ENCODE data around the gene ATP8B1. TPM values are rescaled to one million over a fixed set of nuclear protein-coding genes. Genes with fewer than 3 reads are reported as not detected.
A peak's percentile ranks its signal among the peaks of the same experiment; 100 is the strongest.
"Not testable (repeated sequence)": the region's sequence is repeated elsewhere in the genome, so short reads cannot be mapped to it uniquely, and the experiment has no call there.

Gene ATP8B1
- total RNA-seq, 1 experiment from 2014 or later, result 0.90 TPM

DNA sequence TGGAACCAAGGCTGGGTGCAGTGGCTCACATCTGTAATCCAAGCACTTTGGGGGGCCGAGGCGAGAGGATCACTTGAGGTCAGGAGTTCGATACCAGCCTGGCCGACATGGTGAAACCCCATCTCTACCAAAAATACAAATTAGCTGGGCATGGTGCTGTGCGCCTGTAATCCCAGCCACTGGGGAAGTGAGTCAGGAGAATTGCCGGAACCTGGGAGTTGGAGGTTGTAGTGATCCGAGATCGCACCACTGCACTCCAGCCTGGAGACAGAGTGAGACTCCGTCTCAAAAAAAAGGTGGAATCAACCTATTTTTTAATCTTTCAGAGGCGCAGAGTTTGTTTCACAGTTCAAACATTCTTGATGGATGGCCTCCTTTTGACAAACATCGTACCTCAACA, 24.5 kb upstream of the ATP8B1 start:
- in situ Hi-C loops (cut with HindIII; ENCODE audit: low pct_unique_long_range_greater_than_20kb, low sequenced_read_pairs), result no loop called here

GRCh38 chr18:57826252-57826651, 23.1 kb upstream of the ATP8B1 start:
- in situ Hi-C loops (cut with HindIII; ENCODE audit: low pct_unique_long_range_greater_than_20kb, low sequenced_read_pairs), result no loop called here
- DNase-seq (ENCODE audit: low read depth, low spot score), result no peak

More for the DNA sequence above, 24.5 kb upstream of the ATP8B1 start:
- no peak for DNase-seq (ENCODE audit: low read depth, low spot score)

DNA sequence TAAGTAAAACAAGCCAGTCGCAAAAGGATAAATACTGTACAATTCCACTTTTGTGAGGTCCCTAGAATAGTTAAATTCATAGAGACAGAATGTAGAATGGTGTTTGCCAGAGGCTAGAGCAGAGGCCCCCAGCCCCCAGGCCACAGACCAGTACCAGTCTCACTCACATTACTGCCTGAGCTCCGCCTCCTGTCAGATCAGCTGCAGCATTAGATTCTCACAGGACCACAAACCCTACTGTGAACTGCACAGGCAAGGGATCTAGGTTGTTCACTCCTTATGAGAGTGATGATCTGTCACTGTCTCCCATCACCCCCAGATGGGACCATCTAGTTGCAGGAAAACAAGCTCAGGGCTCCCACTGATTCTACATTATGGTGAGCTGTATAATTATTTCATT, 17.5 kb upstream of the ATP8B1 start:
- DNase-seq (ENCODE audit: low read depth, low spot score); in situ Hi-C loops (cut with HindIII; ENCODE audit: low pct_unique_long_range_greater_than_20kb, low sequenced_read_pairs): not testable (repeated sequence)

GRCh38 chr18:57819671-57820460, 16.8 kb upstream of the ATP8B1 start:
- DNase-seq (ENCODE audit: low read depth, low spot score), result peak; percentile 60
- in situ Hi-C loops (cut with HindIII; ENCODE audit: low pct_unique_long_range_greater_than_20kb, low sequenced_read_pairs), result no loop called here

DNA sequence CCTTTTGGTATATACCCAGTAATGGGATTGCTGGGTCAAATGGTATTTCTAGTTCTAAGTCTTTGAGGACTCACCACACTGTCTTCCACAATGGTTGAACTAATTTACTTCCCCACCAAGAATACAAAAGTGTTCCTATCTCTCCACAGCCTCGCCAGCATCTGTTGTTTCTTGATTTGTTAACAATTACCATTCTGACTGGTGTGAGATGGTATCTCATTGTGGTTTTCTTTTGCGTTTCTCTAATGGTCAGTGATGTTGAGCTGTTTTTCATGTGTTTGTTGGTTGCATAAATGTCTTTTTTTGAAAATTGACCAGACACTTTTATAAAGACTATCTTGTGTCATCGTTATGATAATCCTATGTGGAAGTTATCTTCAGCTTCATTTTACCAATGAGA, 16.0 kb upstream of the ATP8B1 start:
- in situ Hi-C loops (cut with HindIII; ENCODE audit: low pct_unique_long_range_greater_than_20kb, low sequenced_read_pairs), result no loop called here
- DNase-seq (ENCODE audit: low read depth, low spot score), result no peak

GRCh38 chr18:57816208-57816954, 13.3 kb upstream of the ATP8B1 start:
- DNase-seq (ENCODE audit: low read depth, low spot score), result no peak
- in situ Hi-C loops (cut with HindIII; ENCODE audit: low pct_unique_long_range_greater_than_20kb, low sequenced_read_pairs), result no loop called here

- in situ Hi-C loops (cut with HindIII; ENCODE audit: low pct_unique_long_range_greater_than_20kb, low sequenced_read_pairs), result no loop called here
- no peak for DNase-seq (ENCODE audit: low read depth, low spot score)
Observed at GRCh38 chr18:57814555-57814954, 11.4 kb upstream of the ATP8B1 start.

- DNase-seq (ENCODE audit: low read depth, low spot score), result no peak
Observed at GRCh38 chr18:57813245-57813644, 10.1 kb upstream of the ATP8B1 start.

GRCh38 chr18:57812126-57812477, 9.0 kb upstream of the ATP8B1 start:
- DNase-seq (ENCODE audit: low read depth, low spot score), result no peak
- in situ Hi-C loops (cut with HindIII; ENCODE audit: low pct_unique_long_range_greater_than_20kb, low sequenced_read_pairs), result no loop called here

More at GRCh38 chr18:57813245-57813644, 10.1 kb upstream of the ATP8B1 start:
- in situ Hi-C loops (cut with HindIII; ENCODE audit: low pct_unique_long_range_greater_than_20kb, low sequenced_read_pairs), result no loop called here

- no peak for DNase-seq (ENCODE audit: low read depth, low spot score)
- in situ Hi-C loops (cut with HindIII; ENCODE audit: low pct_unique_long_range_greater_than_20kb, low sequenced_read_pairs), result no loop called here
Observed at GRCh38 chr18:57811477-57812125, 8.5 kb upstream of the ATP8B1 start.

DNA sequence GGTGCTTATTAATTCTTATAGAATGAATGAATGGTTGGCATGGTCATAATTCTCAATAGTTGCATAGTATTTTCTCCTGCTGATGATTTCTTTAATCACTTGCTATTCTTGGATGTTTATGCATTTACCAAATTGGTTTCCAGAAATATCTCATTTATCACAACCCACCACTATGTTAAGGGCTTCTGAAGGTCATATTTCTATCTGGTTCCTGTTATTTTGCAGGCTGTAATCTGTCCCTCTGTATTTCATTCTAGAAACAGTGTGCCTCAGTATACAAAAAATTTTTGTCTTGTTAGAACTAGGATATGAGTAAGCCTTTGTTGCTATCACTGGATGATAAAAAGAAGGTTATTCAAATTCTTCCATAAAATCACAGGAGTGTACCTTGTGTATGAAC, 6.1 kb upstream of the ATP8B1 start:
- peak; percentile 36 for DNase-seq (ENCODE audit: low read depth, low spot score)
- in situ Hi-C loops (cut with HindIII; ENCODE audit: low pct_unique_long_range_greater_than_20kb, low sequenced_read_pairs), result no loop called here

DNA sequence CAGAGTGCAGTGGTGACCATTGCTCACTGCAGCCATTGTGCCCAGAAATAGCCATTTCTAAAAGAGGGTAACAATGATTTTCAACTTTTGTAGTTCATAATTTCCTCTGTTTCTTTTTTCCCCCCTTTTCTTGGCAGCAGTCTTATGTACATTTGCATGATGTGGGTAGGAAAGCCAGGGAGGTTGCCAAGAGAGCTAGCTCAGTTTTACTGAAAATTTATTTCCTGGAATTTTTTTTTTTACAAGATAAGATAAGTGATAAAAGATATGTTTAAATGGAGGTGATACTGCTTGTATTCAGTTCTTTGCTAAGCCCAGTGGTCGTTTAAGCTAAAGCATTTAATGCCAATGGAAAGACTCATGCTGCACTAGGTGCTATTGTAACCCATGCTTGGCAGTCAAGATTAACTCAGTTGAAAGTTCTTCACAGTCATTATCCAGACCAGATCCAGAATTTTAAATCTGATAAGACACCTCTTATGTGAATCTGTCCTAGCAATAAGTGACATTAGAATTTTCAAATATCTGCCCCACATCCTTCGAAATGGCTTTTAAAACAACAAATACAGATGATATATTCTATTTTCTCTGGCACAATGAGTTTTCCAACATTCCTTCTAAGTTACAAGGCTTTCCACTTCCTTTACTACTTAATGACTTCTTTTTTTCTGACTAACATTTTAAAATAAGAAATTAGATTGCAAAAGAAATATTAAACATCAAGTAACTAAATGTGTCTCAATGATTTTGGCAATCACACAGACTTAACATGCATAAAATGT, 4.4 kb upstream of the ATP8B1 start:
- in situ Hi-C loops (cut with HindIII; ENCODE audit: low pct_unique_long_range_greater_than_20kb, low sequenced_read_pairs), result no loop called here
- DNase-seq (ENCODE audit: low read depth, low spot score), result no peak

DNA sequence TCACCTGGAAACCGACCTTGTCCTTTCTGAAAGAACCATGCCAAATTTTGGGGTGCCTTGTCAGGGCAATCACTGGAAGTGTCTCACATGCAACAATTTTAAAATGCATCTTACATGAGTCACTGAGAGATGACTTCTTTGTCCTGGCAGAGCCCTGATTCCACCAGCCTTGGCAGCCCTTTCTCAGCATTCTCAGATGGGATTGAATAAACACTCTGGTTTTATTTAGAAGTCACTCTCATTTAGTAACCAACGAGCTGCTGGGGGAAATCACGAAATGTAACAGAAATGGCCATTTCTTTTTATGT, 3.8 kb upstream of the ATP8B1 start:
- in situ Hi-C loops (cut with HindIII; ENCODE audit: low pct_unique_long_range_greater_than_20kb, low sequenced_read_pairs), result no loop called here
- no peak for DNase-seq (ENCODE audit: low read depth, low spot score)

- DNase-seq (ENCODE audit: low read depth, low spot score), result no peak
- in situ Hi-C loops (cut with HindIII; ENCODE audit: low pct_unique_long_range_greater_than_20kb, low sequenced_read_pairs), result no loop called here
Observed at GRCh38 chr18:57806201-57806977, 3.3 kb upstream of the ATP8B1 start.

DNA sequence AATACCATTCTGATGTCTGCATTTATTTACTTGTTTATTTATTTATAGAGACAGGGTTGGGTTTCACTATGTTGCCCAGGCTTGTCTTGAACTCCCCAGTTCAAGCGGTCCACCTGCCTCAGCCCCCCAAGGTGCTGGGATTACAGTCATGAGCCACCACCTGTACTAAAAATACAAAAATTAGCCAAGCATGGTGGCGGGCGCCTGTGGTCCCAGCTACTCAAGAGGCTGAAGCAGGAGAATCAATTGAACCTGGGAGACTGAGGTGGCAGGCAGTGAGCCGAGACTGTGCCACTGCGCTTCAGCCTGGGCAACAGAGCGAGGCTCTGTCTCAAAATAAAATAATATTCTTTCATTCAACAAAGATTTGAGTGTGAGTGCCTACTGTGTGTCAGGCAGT, 2.0 kb upstream of the ATP8B1 start:
- in situ Hi-C loops (cut with HindIII; ENCODE audit: low pct_unique_long_range_greater_than_20kb, low sequenced_read_pairs), result no loop called here
- DNase-seq (ENCODE audit: low read depth, low spot score), result no peak

- DNase-seq (ENCODE audit: low read depth, low spot score), result no peak
- in situ Hi-C loops (cut with HindIII; ENCODE audit: low pct_unique_long_range_greater_than_20kb, low sequenced_read_pairs), result no loop called here
Observed at GRCh38 chr18:57804557-57804956, 1.4 kb upstream of the ATP8B1 start.
